GM19023 (cell line): ENCODE results near the gene SLC35G3.
"Not testable (repeated sequence)": the region's sequence is repeated elsewhere in the genome, so short reads cannot be mapped to it uniquely, and the experiment has no call there.

ENCODE experiments used
- ATAC-seq: cut with Tn5 transposase; IDR thresholded peaks from one replicate; pipeline ENCODE4 v1.9.1; 2021; ENCODE audit warnings: mild to moderate bottlenecking, moderate library complexity; ENCODE audit not compliant: unreplicated experiment

The SLC35G3 gene

DNA sequence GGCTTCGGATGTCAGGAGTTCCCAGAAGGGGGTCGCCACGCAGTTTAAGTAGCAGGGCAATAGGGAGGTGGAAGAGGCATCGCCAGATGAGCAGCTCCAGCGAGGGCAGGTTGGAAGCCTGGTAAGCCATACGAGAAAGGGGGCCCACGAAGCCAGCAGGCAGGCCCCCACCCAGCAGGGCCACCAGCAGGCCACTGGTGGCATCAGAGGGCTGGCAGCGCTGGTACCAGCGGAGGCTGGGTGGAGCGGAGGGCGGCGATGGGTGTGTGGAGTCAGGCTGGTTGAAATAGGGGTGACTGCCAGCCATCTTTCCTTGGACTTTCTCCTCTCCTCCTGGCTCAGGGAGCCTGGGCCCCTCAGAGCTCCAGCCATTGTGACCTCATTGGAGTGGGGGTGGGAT, at the start of gene SLC35G3:
SLC35G3 (minus strand) TSS at position 393 of the 400 bp plus-strand sequence; CDS start at position 307, 86 bp downstream.
- ATAC-seq, result not testable (repeated sequence)

- ATAC-seq, result peak; percentile 22
Observed at GRCh38 chr17:35243561-35244340, 49.6 kb upstream of the SLC35G3 start.

DNA sequence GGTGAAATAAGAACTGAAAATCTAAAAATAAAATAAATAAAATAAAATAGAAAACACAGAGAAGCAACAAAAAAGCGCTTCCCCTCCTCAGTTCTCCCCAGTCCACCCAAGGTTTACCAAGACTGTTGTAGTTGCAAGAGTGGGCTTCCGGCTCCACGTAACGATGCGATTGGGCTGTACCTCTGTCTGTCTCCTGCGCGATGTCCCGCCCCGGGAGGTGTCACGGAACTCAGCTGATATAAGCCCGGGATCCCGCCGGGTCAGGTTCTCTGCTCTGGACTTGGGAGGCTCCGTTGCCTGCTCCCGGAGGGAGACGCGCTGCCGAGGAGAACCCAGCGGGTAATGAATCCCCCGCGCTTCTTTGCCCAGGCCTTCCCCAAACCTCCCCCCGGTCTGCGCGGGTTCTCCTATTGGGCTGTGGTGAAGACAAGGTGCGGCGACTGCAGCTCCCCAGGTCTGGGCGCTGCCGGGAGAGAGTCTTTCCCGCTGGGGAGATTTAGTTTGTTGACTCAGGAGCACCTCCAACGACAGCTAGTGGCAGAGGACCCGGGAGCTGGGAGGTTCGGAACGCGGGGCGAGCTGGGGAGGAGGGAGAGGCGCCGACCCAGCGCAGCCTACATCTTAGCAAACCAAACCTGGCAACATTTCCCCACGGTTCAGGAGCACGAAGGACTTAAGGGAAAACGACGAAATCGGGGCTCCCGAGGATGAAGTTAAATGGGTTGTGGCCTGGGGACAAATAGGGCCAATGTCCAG, 48.8 kb upstream of the SLC35G3 start, which contains the start of gene SLFN5:
SLFN5 (plus strand) TSS at position 268 of the 756 bp plus-strand sequence. CDS start 15,619 bp downstream, outside the sequence.
- peak; percentile 68 for ATAC-seq

- ATAC-seq, result peak; percentile 46
Observed at GRCh38 chr17:35242158-35242804, 48.1 kb upstream of the SLC35G3 start.

- no peak for ATAC-seq
Observed at GRCh38 chr17:35241520-35241919, 47.3 kb upstream of the SLC35G3 start.

GRCh38 chr17:35240861-35241260, 46.7 kb upstream of the SLC35G3 start:
- ATAC-seq, result no peak

DNA sequence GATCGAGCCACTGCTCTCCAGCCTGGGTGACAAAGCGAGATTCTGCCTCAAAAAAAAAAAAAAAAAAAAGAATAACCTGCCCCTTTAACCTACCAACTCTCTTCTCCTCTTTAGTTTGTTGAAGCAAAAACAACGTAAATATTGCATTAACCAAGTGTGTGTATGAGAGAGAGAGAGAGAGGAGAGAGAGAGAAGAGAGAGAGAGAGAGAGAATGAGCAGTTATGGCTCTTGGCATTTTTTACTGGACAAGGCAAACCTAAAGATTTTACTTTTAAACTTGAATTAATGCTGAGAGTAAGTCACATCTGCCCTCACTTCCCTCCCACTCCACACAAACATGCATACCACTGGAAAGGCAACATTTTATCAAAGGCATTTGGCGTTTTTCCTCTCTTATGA, 45.6 kb upstream of the SLC35G3 start:
- no peak for ATAC-seq

DNA sequence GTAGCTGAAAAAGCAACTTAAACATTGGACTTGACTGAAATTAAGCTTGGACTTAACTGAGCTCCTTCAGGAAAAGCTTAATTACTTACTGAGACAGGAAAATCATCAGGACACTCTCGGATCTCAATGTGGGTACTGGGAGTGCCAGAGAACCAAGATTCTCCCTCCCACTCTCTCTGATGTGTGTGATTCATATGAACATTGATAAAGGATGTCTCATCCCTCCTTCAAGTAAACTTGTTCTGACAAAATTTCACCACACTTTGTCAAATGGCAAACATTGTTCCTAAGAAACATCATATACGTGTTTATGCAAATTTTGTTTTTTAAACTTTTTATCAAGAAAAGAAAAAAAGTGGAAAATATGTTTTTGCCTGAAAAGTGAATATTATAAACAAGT, 44.6 kb upstream of the SLC35G3 start:
- no peak for ATAC-seq

GRCh38 chr17:35236821-35237220, 42.6 kb upstream of the SLC35G3 start:
- no peak for ATAC-seq

GRCh38 chr17:35235917-35236316, 41.7 kb upstream of the SLC35G3 start:
- no peak for ATAC-seq

- no peak for ATAC-seq
Observed at GRCh38 chr17:35235289-35235688, 41.1 kb upstream of the SLC35G3 start.

- not testable (repeated sequence) for ATAC-seq
Observed at GRCh38 chr17:35234315-35234714, 40.1 kb upstream of the SLC35G3 start.

GRCh38 chr17:35229638-35230037, 35.4 kb upstream of the SLC35G3 start:
- no peak for ATAC-seq

GRCh38 chr17:35227546-35227945, 33.4 kb upstream of the SLC35G3 start:
- ATAC-seq, result no peak

GRCh38 chr17:35224436-35224835, 30.2 kb upstream of the SLC35G3 start:
- ATAC-seq, result no peak

DNA sequence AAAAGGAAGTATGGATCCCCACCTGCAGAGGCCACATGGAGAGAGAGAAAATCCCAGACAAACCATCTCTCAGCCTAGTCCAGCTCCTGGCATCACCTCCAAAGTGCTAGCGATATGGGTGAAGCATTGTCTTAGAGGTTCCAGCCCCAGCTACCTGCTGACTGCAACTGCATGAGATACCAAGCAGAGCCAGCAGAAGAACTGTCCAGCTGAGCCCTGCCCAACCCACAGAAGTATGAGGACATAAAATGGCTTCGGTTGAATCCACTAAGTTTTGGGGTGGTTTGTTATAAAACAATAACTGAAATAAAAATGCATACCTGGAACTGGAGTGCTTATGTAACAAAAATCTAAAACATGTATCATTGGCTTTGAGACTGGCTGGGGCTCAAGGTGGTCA, 28.3 kb upstream of the SLC35G3 start:
- no peak for ATAC-seq

GRCh38 chr17:35218915-35219314, 24.7 kb upstream of the SLC35G3 start:
- no peak for ATAC-seq

- no peak for ATAC-seq
Observed at GRCh38 chr17:35217107-35217506, 22.9 kb upstream of the SLC35G3 start.

GRCh38 chr17:35214631-35215273, 20.6 kb upstream of the SLC35G3 start:
- no peak for ATAC-seq

- ATAC-seq, result no peak
Observed at GRCh38 chr17:35214192-35214591, 20.0 kb upstream of the SLC35G3 start.

- no peak for ATAC-seq
Observed at GRCh38 chr17:35213412-35213940, 19.3 kb upstream of the SLC35G3 start.
